H1 (cell line): ENCODE results near the gene DCTD.

Experiments used
- CHD1 ChIP-seq: IDR thresholded peaks from 2 replicates; pipeline ENCODE4 v1.6.1; 2012; ENCODE audit warnings: low read depth, low read length, improper control_type of control experiment
- MAFK ChIP-seq: IDR thresholded peaks from 2 replicates; pipeline ENCODE4 v1.6.1; 2012; ENCODE audit warnings: low read depth, mild to moderate bottlenecking, improper control_type of control experiment, low read length

GRCh38 chr4:182913036-182913435 lies 4.2 kb downstream of the DCTD start:
- TF ChIP-seq MAFK (no peak), CHD1 (no peak)
